HFF-Myc (cell line): Measurements from ENCODE around the gene BRSK2.

ENCODE experiments used
- DNase-seq: peaks from one replicate; pipeline ENCODE4 v3.0.0-alpha.2; 2011; ENCODE audit warnings: low read depth; ENCODE audit errors: extremely low read depth
- H3K4me3 ChIP-seq: replicated peaks from 2 replicates; pipeline ENCODE4 v1.5.1; 2011; ENCODE audit warnings: low read depth, mild to moderate bottlenecking, control low read depth, low read length
- TF ChIP-seq, protein P1 (sequence below): IDR thresholded peaks from 2 replicates; pipeline ENCODE4 v1.5.1; 2012; ENCODE audit warnings: mild to moderate bottlenecking, low read depth, low read length, control low read depth; ENCODE audit errors: missing control alignments

BRSK2 gene

DNA sequence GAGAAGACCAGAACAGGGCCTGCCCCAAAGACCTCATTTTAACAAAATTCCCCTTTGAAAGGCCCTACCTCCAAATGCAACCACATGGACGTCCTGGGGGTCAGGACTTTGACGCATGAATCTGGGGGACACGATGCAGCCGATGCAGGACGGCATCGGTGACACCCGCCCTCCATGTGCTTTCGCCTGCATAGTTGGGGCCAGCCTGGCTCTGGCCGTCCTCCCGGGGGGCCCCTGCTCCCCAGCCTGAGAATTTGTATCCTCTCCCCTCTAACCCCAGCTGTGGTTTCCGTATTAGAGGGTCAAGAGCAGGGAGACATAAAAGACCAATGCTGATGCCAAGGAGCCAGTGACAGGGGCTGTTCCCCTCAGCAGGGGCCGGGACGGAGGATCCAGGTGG, 18.4 kb upstream of the BRSK2 start:
- TF ChIP-seq, protein P1, sequence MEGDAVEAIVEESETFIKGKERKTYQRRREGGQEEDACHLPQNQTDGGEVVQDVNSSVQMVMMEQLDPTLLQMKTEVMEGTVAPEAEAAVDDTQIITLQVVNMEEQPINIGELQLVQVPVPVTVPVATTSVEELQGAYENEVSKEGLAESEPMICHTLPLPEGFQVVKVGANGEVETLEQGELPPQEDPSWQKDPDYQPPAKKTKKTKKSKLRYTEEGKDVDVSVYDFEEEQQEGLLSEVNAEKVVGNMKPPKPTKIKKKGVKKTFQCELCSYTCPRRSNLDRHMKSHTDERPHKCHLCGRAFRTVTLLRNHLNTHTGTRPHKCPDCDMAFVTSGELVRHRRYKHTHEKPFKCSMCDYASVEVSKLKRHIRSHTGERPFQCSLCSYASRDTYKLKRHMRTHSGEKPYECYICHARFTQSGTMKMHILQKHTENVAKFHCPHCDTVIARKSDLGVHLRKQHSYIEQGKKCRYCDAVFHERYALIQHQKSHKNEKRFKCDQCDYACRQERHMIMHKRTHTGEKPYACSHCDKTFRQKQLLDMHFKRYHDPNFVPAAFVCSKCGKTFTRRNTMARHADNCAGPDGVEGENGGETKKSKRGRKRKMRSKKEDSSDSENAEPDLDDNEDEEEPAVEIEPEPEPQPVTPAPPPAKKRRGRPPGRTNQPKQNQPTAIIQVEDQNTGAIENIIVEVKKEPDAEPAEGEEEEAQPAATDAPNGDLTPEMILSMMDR: no peak
- DNase-seq: no peak
- H3K4me3 ChIP-seq: no peak overlapping the region

DNA sequence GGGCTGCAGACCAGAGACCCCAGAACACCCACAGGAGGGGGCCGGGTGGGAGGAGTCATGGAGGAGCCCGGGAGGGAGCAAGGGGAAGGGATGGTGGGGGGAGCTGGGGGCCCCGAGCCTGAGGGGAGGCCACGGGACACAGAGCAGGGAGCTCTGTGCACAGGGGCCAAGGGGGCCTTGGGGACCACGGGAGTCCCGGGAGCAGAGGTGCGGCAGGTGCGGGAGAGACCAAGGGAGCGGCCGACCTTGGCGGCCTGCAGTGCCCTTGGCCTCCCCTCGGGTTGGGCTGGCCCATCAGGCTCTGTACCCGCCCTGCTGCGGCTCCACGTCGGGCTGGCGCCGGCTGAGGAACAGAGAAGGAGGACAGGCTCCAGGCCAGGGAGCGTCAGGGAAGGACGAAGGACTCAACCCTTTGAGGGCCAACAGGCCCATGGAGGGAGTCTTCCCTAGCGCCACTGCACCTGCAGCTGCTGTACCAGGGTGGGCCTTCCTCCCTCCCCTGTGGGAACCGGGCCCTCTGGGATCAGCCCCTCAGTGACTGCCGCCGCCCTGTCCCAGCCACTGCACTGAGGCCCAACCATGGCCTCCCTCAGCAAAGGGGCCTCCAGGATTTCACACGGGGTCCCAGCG, 17.8 kb upstream of the BRSK2 start:
- no peak for DNase-seq
- no peak overlapping the region for H3K4me3 ChIP-seq
- TF ChIP-seq, protein P1: no peak

DNA sequence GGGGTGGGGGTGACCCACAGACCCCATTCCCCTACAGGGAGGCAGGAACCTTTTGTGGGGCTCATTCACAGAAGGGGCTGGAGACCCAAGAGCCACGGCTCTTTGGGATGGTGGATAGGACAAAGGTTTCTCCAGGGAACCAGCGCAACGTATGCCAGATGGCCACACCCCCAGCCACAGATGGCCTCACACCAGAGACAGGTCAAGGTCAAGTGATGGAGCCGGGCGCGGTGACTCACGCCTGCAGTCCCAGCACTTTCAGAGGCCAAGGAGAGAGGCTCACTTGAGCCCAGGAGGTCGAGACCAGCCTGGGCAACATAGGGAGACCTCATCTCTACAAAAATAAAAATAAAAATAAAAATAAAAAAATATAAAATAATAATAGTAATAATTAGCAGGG, 17.1 kb upstream of the BRSK2 start:
- no peak for DNase-seq
- H3K4me3 ChIP-seq: no peak overlapping the region
- TF ChIP-seq, protein P1: no peak

DNA sequence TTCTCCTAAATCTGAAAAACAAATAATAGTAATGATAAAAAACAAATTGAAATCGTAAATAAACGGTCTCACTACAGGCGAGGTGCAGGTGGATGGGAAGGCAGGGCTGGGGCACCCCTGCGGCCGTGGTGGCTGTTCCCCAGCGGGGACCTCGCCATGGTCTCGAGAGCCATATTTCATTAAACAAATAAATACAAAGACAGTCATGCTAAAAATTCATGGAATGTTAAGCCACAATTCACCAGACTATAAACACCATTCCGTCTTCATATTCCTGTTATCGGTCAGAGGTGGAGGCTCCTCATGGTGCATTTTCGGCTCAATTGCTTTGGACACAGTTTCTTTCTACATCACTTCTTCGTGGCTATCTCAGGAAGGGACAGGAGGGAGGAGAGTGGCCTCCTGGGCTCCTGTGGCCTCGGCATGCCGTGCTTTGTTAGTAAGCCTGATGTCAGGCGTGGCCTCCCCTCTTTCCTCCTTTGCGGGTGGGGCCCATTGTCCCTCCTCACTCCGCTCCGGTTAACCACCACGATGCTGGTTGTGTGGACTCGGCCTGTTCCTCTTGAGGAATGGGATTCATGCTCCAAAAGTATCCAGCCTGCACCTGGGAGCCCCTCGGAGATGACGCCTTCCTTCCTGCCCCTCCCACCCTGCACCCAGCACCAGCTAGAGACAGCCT, 16.1 kb upstream of the BRSK2 start:
- DNase-seq: no peak
- no peak overlapping the region for H3K4me3 ChIP-seq
- TF ChIP-seq, protein P1: no peak

DNA sequence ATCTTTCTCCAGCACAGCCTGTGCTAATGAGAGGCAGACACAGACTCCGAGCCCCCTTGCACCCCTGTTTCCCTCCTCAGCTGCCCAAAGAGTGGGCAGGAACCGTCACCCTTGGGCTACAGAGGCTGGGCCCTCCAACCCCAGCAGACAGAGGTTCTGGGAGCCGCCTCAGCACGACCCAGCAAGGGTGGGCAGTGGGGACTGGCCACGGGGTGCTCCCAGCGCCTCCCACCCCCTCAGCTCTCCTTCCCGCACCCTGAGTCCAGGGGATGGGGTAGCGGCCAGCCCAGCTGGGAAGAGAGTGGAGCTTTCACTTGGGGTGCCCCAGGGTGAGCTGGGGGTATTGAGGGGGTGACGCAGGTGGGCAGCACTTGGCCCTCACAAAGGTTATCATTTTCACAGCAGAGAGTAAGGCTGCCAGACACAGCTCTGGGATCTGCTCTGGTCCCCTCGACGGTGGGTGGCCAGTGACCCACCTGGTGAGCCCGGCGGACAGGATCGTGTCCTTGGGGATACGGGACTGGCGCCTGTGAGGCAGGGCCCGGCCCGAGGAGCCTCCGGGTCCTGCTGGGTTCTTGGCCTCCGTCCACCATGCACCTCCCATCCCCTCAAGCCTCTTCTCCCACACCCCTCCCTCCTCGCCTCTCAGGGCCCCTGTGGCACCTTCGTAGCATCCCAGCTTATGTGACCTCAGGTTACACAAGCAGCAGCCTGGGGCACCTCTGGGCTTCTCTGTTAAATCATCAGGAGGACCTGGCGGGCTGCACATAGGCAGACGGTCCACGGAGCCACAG, 14.4 kb upstream of the BRSK2 start:
- no peak overlapping the region for H3K4me3 ChIP-seq
- no peak for DNase-seq
- TF ChIP-seq, protein P1: no peak

DNA sequence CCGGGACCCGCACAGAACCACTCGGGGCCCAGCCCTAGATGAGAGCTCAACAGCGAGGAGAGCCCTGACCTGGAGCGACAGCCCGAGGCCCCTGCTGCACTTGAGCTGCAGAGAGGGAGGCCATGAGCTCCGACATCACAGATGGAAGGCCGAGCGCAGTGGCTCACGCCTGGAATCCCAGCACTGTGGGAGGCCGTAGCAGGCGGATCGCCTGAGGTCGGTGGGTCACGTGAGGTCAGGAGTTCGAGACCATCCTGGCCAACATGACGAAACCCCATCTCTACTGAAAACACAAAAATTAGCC, 13.8 kb upstream of the BRSK2 start:
- TF ChIP-seq, protein P1: no peak
- DNase-seq: no peak
- H3K4me3 ChIP-seq: no peak overlapping the region
